Measurements from ENCODE around the gene FNDC10.

GRCh38 chr1:1583347-1584010 is 16.5 kb downstream of the FNDC10 start:
- TF ChIP-seq ZBED1 (IDR thresholded peaks at IDR 0.05) (no peak), REST (IDR thresholded peaks at IDR 0.05; ENCODE audit: borderline replicate concordance) (no peak), REST (CRISPR knock-in tag; IDR thresholded peaks at IDR 0.05; ENCODE audit: low read depth) (no peak), HDAC2 (IDR thresholded peaks at IDR 0.05) (no peak), ZSCAN32 (CRISPR knock-in tag; IDR thresholded peaks at IDR 0.05) (no peak), JUN (IDR thresholded peaks at IDR 0.05; ENCODE audit: borderline replicate concordance, low read depth, low read length) (no peak), JUN (CRISPR knock-in tag; IDR thresholded peaks at IDR 0.05; ENCODE audit: borderline replicate concordance) (no peak), ARID2 (IDR thresholded peaks at IDR 0.05) (no peak), RAD21 (CRISPR knock-in tag; conservative IDR thresholded peaks at IDR 0.05 in 1 of 2, IDR thresholded peaks at IDR 0.05 in 1 of 2) (no peak), ZFX (CRISPR knock-in tag; IDR thresholded peaks at IDR 0.05) (no peak), FOXK1 (CRISPR knock-in tag; IDR thresholded peaks at IDR 0.05; ENCODE audit: borderline replicate concordance) (no peak), PTBP1 (IDR thresholded peaks at IDR 0.05; ENCODE audit: low read depth, low read length) (no peak)
- TF ChIP-seq, protein P1, sequence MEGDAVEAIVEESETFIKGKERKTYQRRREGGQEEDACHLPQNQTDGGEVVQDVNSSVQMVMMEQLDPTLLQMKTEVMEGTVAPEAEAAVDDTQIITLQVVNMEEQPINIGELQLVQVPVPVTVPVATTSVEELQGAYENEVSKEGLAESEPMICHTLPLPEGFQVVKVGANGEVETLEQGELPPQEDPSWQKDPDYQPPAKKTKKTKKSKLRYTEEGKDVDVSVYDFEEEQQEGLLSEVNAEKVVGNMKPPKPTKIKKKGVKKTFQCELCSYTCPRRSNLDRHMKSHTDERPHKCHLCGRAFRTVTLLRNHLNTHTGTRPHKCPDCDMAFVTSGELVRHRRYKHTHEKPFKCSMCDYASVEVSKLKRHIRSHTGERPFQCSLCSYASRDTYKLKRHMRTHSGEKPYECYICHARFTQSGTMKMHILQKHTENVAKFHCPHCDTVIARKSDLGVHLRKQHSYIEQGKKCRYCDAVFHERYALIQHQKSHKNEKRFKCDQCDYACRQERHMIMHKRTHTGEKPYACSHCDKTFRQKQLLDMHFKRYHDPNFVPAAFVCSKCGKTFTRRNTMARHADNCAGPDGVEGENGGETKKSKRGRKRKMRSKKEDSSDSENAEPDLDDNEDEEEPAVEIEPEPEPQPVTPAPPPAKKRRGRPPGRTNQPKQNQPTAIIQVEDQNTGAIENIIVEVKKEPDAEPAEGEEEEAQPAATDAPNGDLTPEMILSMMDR (IDR thresholded peaks at IDR 0.05 in 2 of 3, conservative IDR thresholded peaks at IDR 0.05 in 1 of 3; ENCODE audit: insufficient read depth in 2 of 3, low read depth in 1 of 3, low read length in 3 of 3): no peak

Measured in K562 (cell line).